NCI-H1105 treated with DMSO at 0.1 percent for 48 hours (cell line): Measurements from ENCODE around the gene DNASE2B.

Experiments used
- DNase-seq: peaks from one replicate; lab custom pipeline; 2025; lab: John Stamatoyannopoulos, UW

Gene DNASE2B

GRCh38 chr1:84374991-84375696, 23.1 kb upstream of the DNASE2B start:
- DNase-seq: no peak

DNA sequence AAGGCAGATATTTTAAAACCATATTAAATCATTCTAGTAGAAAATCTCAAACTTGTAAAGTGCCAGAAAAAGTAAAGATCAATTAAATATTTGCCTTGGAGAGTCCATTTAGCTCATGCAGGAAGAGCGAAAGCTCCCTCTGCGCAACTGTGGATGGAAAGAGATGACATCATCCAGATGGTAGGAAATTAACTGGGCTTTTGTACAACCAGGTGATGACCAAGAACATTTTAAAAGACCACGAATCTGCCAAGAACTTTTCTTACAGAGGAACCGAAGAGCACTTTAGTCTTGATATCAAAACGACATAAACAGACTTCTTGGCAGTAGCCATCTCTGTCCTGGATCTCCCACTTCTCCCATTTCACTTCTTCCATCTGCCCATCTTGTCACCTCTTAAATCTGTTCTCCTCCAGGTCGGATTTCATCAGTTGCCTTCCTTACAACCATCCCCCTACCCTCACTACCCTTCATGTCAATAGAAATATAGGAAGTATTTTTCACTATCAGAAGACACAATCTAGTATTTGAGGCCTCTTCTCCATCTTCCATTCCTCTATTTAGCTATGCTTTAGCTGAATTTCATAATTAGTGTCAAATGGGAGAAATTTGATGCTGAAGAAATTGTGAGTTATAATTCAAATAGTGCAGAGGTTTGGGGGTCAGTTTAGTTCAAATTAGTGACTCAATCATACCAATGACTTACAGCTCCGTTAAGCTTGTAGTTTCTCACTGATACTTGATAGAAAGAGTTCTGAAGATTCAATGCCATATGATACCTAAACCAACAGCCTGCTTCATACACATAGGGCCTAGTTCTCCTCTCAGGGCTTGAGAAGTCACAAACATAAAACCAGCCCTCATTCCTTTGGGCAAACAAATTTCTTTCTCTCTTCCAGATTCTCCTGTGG, 22.0 kb upstream of the DNASE2B start:
- DNase-seq: no peak

- DNase-seq: no peak
These were observed 20.7 kb upstream of the DNASE2B start for GRCh38 chr1:84377480-84378095.

GRCh38 chr1:84379138-84379916, 19.0 kb upstream of the DNASE2B start:
- DNase-seq: no peak

DNA sequence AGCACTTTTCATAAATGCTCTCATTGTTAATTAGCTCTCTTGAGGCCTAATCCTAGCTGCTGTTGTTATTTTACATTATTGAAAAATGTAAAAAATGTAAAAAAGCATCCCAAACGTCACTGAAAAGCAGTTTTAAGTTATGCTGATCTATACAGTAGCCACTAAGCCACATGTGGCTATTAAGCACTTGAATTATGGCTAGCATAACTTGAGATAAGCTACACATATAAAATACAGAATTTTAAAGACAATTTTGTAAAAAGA, 18.4 kb upstream of the DNASE2B start:
- no peak for DNase-seq

DNA sequence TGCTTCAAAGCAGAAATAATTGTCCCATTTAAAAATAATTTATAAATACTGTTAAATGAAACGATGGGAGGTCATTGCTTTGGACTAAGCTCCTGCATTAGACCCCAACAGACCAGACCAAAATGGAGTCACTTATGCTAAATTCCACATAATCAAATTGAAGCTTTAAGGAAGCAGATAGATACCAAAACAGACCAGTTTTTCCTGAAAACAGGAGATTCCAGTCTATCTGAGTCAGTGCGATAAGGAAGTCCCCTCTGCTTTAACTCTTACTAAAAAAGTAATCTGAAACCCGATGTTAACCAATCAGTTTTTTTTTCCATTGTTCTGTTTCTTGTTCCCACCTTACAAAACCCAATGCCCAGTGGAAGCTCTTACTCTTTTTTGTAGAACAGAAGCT, 16.2 kb upstream of the DNASE2B start:
- no peak for DNase-seq

- DNase-seq: no peak
These were observed 12.9 kb upstream of the DNASE2B start for GRCh38 chr1:84385347-84385746.

DNA sequence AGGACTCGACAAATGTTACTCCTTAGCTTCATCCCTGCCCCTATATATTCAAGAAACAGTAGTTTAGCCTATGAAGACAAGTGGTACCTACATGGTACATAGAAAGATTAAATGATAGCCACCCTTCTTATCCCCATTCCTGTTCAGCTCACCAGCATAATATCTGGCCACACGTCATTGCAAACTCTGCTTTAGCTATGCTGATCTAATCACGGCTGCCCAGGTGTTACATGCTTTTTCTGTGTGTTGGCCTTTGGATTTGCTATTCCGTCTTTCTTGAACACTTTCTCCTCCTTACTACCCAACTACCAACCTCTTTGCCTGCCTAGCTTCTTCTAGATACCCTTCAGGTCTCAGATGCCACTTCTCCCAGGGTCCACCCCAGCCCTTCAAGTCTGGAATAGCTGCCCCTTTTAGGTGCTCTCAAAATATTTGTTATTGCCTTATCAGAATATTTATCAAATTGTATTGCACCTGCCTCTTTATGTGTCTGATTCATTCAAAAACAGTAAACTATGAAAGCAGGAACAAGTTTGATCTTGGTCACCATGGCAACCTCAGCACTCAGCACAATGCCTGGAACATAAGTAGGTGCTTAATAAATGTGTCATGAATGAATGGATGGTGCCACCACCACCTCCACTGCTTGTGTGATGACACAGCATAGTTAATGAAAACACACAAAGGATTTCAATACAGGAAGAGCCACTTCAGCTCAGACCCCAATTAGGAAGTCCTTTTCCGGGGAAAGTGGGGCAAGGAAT, 11.4 kb upstream of the DNASE2B start:
- no peak for DNase-seq

- no peak for DNase-seq
These were observed 10.7 kb upstream of the DNASE2B start for GRCh38 chr1:84387480-84388163.

DNA sequence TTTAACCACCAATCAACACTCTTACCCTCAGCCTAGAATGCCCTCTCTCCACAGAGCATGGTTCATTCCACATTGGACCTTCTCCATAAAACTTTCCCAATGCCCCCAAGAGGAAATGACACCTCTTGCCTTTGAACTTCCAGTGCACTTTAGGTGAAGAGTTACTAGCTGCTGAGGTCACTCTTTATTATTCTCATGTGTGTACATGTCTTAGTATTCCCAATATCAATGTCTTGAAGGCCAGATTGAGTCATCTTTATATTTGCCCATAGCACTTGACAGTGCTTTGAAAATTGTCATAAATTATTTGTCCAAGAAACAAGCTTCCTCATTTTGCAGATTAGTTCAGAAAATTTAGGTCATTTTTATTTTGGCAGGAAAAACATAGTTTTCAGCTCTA, 8.1 kb upstream of the DNASE2B start:
- DNase-seq: no peak

DNA sequence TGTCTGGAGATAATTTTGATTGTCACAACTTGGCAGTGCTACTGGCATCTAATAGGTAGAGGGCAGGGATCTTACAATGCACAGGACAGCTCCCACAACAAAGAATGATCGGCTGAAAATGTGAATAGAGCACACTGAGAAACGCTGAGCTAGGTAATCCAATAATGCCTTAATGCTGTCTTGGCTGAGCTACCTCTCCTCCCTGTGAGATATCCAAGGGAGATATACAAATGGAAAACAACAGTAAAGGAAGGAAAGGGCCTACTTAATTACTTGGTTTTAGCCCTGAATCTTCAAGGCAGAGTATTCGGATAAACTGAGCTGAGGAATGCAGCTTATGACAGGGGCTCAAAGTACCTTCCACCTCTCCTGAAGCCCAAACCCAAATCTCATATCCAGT, 2.9 kb downstream of the DNASE2B start:
- no peak for DNase-seq

DNA sequence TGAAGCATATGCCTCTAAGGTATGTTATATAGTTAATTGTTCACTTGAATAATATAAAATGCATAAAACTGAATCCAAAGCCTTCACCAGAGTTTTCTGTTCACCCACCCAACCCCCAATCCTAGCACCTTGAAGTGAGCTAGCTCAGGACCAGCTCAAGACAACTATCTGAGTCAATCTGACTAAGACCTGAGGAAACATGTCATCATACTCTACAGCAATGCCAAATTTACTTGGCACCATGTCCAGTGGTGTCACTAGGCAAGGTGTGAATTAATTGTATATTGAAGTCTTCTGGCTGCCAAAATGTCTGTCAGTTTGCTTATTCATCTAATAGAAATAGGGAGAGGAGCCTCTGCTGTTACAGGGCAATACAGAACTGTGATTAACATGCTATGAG, 3.8 kb downstream of the DNASE2B start:
- no peak for DNase-seq

DNA sequence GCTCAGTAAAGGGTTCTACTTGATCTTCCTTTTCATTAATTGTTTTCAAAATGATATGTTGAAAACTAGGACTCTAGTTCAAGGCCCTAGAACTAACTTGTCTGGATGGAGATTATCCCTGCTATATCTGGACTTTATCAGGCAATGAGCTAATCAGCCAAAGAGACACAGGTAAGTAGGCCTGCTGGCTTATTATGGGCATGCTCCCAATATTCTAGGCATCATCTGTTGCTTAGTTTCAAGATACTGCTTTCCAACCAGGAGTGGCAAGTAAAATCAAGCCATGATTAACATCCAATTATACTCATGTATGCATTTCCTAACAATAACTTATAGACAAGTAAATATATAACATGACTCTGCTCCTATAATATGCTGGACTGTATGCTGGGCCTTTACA, 4.2 kb downstream of the DNASE2B start:
- no peak for DNase-seq

- DNase-seq: no peak
These were observed 5.1 kb downstream of the DNASE2B start for GRCh38 chr1:84403347-84403746.

- no peak for DNase-seq
These were observed 8.1 kb downstream of the DNASE2B start for GRCh38 chr1:84406346-84406861.

DNA sequence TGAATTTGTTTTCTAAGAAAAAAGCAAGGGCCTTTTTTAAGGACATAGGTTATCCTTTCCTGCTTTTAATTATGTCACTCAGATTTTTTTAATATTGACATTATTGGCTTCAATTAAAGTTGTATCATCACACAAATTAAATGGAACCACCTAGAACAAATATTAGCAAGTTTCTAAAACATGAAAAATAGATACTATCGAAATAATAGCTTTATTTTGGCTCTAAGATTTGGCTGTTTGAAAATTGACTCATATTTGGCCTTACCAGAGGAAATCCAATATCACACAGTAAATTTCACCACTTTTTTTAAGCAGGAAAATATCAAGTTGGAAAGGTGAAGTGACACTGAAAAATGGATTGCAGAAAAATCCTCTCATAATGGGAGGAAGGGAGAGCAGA, 9.2 kb downstream of the DNASE2B start:
- no peak for DNase-seq

- DNase-seq: no peak
These were observed 9.7 kb downstream of the DNASE2B start for GRCh38 chr1:84407958-84408422.

GRCh38 chr1:84409888-84410287, 11.6 kb downstream of the DNASE2B start:
- DNase-seq: no peak

DNA sequence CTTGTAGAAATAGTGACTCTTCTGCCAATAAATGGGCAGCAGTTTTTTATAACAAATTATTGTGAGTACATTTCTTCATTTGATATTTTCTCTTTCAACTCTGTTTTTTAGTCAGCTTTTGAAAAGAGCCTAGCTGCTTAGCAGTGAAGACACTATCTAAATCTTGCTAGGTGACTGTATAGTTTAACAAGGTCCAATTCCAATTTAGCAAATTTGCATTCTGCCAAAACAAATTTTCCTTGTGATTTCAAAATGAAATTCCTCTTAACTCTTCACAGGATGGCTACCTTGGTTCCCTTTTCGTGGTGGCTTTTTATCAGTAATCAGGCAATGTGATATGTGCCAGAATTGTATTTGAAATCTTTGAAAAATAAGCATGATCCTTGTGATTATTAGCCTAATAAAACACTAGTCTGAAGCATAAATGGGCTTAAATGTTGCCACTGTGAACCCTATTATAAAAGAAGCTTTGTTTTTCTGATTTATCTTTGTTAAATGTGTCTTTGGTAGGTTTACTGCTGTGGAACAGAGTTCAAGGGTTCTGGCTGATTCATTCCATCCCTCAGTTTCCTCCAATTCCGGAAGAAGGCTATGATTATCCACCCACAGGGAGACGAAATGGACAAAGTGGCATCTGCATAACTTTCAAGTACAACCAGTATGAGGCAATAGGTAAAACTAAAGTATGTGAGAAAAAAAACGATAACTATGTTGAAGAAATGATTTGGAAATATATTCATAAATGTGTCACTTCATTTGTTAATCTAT, 12.2 kb downstream of the DNASE2B start:
- no peak for DNase-seq
